ENCODE data around the gene ARG1.

ARG1 gene

GRCh38 chr6:131602781-131603312 lies 29.8 kb downstream of the ARG1 start:
- no peak overlapping the region for H3K27ac ChIP-seq (ENCODE audit: low read depth, low read length)
- no peaks in the 10 kb centered on the region for H3F3A ChIP-seq (ENCODE audit: control insufficient read depth, insufficient read depth)
- no peaks in the 10 kb centered on the region for H3K27me3 ChIP-seq (ENCODE audit: control insufficient read depth, low read length)
- H4K20me1 ChIP-seq (ENCODE audit: control insufficient read depth, insufficient read depth, low read depth, low read length), result no peaks in the 10 kb centered on the region
- H3K79me2 ChIP-seq (ENCODE audit: control insufficient read depth, low read length), result no peaks in the 10 kb centered on the region
- TF ChIP-seq EZH2phosphoT487 (IDR thresholded peaks at IDR 0.05; ENCODE audit: borderline replicate concordance, low read length), result no peak
- TF ChIP-seq CTCF (IDR thresholded peaks at IDR 0.05; ENCODE audit: low read depth, low read length, poor library complexity, severe bottlenecking), result no peak
- H3K9me3 ChIP-seq (ENCODE audit: control insufficient read depth, insufficient read depth, low read length), result no peaks in the 10 kb centered on the region
- no peaks in the 10 kb centered on the region for H3K4me1 ChIP-seq (ENCODE audit: control insufficient read depth, low read length)
- H3K9me2 ChIP-seq (replicated peaks; ENCODE audit: control insufficient read depth, low read length), result no peaks in the 10 kb centered on the region
- peaks cover 81% of the 10 kb centered on the region for H3K36me3 ChIP-seq (ENCODE audit: control insufficient read depth, low read length)
- no peak overlapping the region for H3K4me2 ChIP-seq (ENCODE audit: low read length)
- no peak overlapping the region for H3K4me3 ChIP-seq (ENCODE audit: low read length)

DNA sequence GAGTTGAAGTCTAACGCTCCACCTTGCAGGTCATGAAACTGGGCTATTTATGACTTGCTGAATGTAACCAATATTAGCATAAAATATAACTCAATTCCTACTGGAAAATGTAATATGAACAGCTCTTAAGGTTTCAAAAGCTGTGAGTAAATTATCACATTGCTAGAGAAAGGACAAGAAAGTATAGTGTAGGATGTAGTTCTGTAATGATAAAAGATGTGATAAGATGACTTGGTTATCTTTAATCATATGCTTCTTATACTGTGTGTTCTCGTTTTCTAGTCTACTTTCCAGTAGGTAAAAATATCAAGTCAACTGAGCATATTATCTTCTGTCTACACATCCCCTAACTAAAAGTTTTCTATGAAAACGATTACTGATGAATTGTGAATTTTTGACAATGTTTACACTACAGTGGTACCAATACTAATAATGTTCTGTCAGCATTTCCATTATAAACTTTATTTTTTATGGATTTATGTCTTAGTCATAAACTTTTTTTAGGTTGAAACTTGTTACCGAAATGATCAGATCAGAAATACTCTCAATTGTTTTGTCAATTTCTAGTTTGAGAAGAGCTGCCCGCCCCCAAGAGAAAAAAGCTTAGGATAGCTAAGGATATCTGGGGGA lies 40.4 kb downstream of the ARG1 start:
- Histone ChIP-seq H3K9me3 (ENCODE audit: control insufficient read depth, insufficient read depth, low read length) (no peaks in the 10 kb centered on the region), H3K79me2 (ENCODE audit: control insufficient read depth, low read length) (no peaks in the 10 kb centered on the region), H3K27me3 (ENCODE audit: control insufficient read depth, low read length) (no peaks in the 10 kb centered on the region), H3K4me2 (ENCODE audit: low read length) (no peak overlapping the region), H3F3A (ENCODE audit: control insufficient read depth, insufficient read depth) (no peaks in the 10 kb centered on the region), H3K27ac (ENCODE audit: low read depth, low read length) (no peak overlapping the region), H3K36me3 (ENCODE audit: control insufficient read depth, low read length) (peaks cover 82% of the 10 kb centered on the region), H3K4me1 (ENCODE audit: control insufficient read depth, low read length) (no peaks in the 10 kb centered on the region), H4K20me1 (ENCODE audit: control insufficient read depth, insufficient read depth, low read depth, low read length) (no peaks in the 10 kb centered on the region), H3K4me3 (ENCODE audit: low read length) (no peak overlapping the region), H3K9me2 (replicated peaks; ENCODE audit: control insufficient read depth, low read length) (no peaks in the 10 kb centered on the region)
- TF ChIP-seq EZH2phosphoT487 (IDR thresholded peaks at IDR 0.05; ENCODE audit: borderline replicate concordance, low read length) (no peak), CTCF (IDR thresholded peaks at IDR 0.05; ENCODE audit: low read depth, low read length, poor library complexity, severe bottlenecking) (no peak)

DNA sequence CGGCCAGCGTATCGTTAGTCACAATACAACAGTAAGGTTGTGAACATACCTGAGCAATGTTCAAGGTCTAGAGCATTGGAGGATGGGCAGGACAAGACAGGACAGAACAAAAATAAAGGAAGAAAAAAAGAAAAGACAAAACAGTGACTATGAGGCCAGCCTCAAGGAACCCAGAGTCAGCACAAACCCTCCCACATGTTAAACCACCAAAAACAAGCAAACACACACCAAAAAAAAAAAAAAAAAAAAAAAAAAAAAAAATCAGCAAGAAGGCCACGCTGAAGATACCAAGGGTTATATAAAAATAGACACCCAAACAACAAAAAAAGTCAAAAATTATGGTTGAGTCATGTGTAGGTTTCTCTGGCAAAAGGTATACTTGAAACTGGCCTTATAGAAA lies 42.2 kb downstream of the ARG1 start:
- no peaks in the 10 kb centered on the region for H3K9me3 ChIP-seq (ENCODE audit: control insufficient read depth, insufficient read depth, low read length)
- no peaks in the 10 kb centered on the region for H3F3A ChIP-seq (ENCODE audit: control insufficient read depth, insufficient read depth)
- no peak overlapping the region for H3K4me2 ChIP-seq (ENCODE audit: low read length)
- H3K27ac ChIP-seq (ENCODE audit: low read depth, low read length), result no peak overlapping the region
- no peak overlapping the region for H3K4me3 ChIP-seq (ENCODE audit: low read length)
- H4K20me1 ChIP-seq (ENCODE audit: control insufficient read depth, insufficient read depth, low read depth, low read length), result no peaks in the 10 kb centered on the region
- no peaks in the 10 kb centered on the region for H3K9me2 ChIP-seq (replicated peaks; ENCODE audit: control insufficient read depth, low read length)
- no peak for TF ChIP-seq CTCF (IDR thresholded peaks at IDR 0.05; ENCODE audit: low read depth, low read length, poor library complexity, severe bottlenecking)
- no peak for TF ChIP-seq EZH2phosphoT487 (IDR thresholded peaks at IDR 0.05; ENCODE audit: borderline replicate concordance, low read length)
- H3K36me3 ChIP-seq (ENCODE audit: control insufficient read depth, low read length), result peaks cover 86% of the 10 kb centered on the region
- no peaks in the 10 kb centered on the region for H3K79me2 ChIP-seq (ENCODE audit: control insufficient read depth, low read length)
- H3K4me1 ChIP-seq (ENCODE audit: control insufficient read depth, low read length), result no peaks in the 10 kb centered on the region
- no peaks in the 10 kb centered on the region for H3K27me3 ChIP-seq (ENCODE audit: control insufficient read depth, low read length)
